Measurements from ENCODE around the gene CAPNS1.

CAPNS1 gene

GRCh38 chr19:36108684-36109083 is 31.2 kb upstream of the CAPNS1 start:
- DNase-seq (ENCODE audit: extremely low read depth, low read depth), result no peak
- no peak for TF ChIP-seq CTCF (IDR thresholded peaks at IDR 0.05; ENCODE audit: low read depth, low read length)

DNA sequence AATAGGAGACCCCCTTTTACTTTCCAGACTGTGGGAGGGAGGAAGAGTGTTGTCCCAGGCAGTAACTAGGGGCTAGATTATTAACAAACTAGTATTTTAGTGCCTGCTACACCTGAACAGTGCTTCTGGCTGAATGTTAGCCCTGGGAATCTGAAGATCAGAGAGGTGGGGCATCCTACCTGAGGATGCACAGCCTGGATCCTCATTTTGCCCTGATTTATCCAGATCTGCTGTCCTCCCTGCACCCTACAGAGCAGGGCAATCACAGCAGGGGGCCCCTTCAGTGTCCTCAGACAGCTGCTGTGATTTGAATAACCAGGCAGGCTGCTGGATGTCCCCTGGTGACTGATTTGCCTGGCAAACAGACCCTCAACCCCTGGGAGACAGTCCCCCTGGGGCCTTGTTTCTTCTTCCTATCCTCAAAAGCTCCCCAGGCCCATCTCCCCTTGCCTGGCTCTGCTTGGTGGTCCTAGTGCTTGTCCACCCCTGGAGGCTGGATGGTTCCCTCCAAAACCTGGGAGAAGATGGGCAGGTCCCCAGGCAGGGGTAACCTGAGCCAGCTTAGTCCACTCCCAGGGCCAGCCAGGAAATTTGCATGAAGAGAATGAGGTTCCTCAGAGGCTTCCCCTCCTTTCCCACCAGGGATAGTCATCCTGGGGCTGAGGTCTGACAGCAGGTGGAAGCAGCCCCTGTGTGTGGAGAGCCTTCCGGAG is 29.2 kb upstream of the CAPNS1 start, which contains the start of gene OVOL3:
Gene OVOL3 (plus strand): TSS at position 657 of the 713 bp plus-strand sequence. CDS start 60 bp downstream, outside the sequence.
- no peak for TF ChIP-seq CTCF (IDR thresholded peaks at IDR 0.05; ENCODE audit: low read depth, low read length)
- DNase-seq (ENCODE audit: extremely low read depth, low read depth), result no peak

DNA sequence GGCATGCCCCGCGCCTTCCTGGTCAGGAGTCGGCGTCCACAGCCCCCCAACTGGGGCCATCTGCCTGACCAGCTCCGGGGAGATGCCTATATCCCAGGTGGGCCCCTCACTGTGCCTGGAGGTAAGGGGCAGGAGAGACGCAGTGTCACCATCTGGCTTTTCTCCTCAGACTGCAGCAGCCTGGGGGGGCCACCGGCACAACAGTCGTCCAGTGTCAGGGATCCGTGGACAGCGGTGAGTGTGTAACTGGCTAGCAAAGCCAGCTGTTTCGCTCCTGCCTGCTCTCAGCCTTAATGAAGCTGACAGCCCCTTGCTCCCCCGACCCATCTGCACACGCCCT is 28.7 kb upstream of the CAPNS1 start:
- TF ChIP-seq CTCF (IDR thresholded peaks at IDR 0.05; ENCODE audit: low read depth, low read length), result no peak
- no peak for DNase-seq (ENCODE audit: extremely low read depth, low read depth)

- no peak for TF ChIP-seq CTCF (IDR thresholded peaks at IDR 0.05; ENCODE audit: low read depth, low read length)
These were observed 27.2 kb upstream of the CAPNS1 start for GRCh38 chr19:36112678-36113077.

GRCh38 chr19:36113425-36113824 is 26.4 kb upstream of the CAPNS1 start:
- no peak for TF ChIP-seq CTCF (IDR thresholded peaks at IDR 0.05; ENCODE audit: low read depth, low read length)

More at GRCh38 chr19:36112678-36113077, 27.2 kb upstream of the CAPNS1 start:
- no peak for DNase-seq (ENCODE audit: extremely low read depth, low read depth)

DNA sequence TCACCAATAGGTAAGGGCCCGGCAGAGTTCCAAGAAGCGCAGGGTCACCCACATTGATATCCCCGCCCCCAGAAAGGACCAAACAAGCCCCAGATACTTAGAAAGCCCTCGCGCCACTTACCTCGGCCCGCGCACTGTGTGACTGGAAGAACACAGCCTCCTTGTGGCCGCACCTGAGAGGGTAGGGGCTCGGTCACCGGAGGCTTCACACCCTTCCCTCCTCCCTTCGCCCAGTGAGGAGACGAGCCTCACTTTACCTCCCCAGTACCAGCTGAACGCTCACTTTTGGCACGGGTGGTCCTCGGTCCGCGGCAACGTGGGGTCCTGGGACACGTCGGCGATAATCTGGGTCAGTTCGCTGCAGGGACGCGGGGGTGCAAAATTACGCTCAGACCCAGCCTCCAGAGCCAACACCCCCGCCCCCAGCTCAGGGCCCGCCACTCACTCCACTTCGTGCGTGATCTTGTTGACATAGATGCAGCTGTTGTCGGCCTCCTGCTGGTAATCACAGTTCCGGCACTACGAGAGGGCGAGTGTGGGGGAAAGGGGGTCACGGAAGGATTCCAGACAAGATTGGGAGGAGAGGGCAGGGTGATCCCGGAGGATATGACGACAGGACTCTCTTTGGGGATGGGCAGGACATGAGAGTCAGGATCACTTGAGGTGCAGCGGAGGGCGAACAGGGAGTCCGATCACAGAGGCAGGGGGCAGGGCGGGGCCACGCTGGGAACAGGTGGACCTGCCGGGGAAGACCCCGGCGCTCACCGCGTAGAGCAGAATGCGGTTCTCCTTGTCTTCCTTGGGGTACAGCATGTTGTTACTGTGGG is 25.8 kb upstream of the CAPNS1 start:
- DNase-seq (ENCODE audit: extremely low read depth, low read depth), result no peak
- TF ChIP-seq CTCF (IDR thresholded peaks at IDR 0.05; ENCODE audit: low read depth, low read length), result no peak; the same call in 1 of the 2 replicates

More at GRCh38 chr19:36113425-36113824, 26.4 kb upstream of the CAPNS1 start:
- DNase-seq (ENCODE audit: extremely low read depth, low read depth), result no peak

Measured in AG09319 (cell line).